Kasumi-1 (cell line): ENCODE results near the gene CACNA1I.
"Not testable (repeated sequence)": the region's sequence is repeated elsewhere in the genome, so short reads cannot be mapped to it uniquely, and the experiment has no call there.

Experiments used
- DNase-seq, 2 experiments: peaks; one replicate each; lab custom pipeline; 2025; lab: John Stamatoyannopoulos, UW

The CACNA1I gene

GRCh38 chr22:39570665-39571064 is at the start of gene CACNA1I:
Gene CACNA1I, plus strand, starts transcription at chr22:39570753. Its CDS starts 0 bp downstream, at chr22:39570753.
- no peak for DNase-seq

- DNase-seq: not testable (repeated sequence)
These were observed 49.3 kb upstream of the CACNA1I start for GRCh38 chr22:39521106-39521885.

- not testable (repeated sequence) for DNase-seq
These were observed 48.5 kb upstream of the CACNA1I start for GRCh38 chr22:39522091-39522490.

GRCh38 chr22:39522567-39523300 is 47.8 kb upstream of the CACNA1I start:
- DNase-seq: peak in 1 of 2 experiments; percentile 55

- DNase-seq: no peak
These were observed 46.3 kb upstream of the CACNA1I start for GRCh38 chr22:39524089-39524752.

- no peak for DNase-seq
These were observed 45.5 kb upstream of the CACNA1I start for GRCh38 chr22:39524753-39525657.

- no peak for DNase-seq
These were observed 44.9 kb upstream of the CACNA1I start for GRCh38 chr22:39525658-39525975.

- peak; percentile 38 to 49 for DNase-seq
These were observed 43.8 kb upstream of the CACNA1I start for GRCh38 chr22:39526736-39527171.

GRCh38 chr22:39527481-39527961 is 43.0 kb upstream of the CACNA1I start:
- DNase-seq: no peak

- DNase-seq: no peak
These were observed 42.4 kb upstream of the CACNA1I start for GRCh38 chr22:39528080-39528661.

GRCh38 chr22:39528681-39529486 is 41.7 kb upstream of the CACNA1I start:
- peak; percentile 88 to 93 for DNase-seq

- DNase-seq: no peak
These were observed 41.1 kb upstream of the CACNA1I start for GRCh38 chr22:39529487-39529851.

- DNase-seq: no peak
These were observed 40.4 kb upstream of the CACNA1I start for GRCh38 chr22:39530116-39530515.

- DNase-seq: peak; percentile 82 to 83
These were observed 39.7 kb upstream of the CACNA1I start for GRCh38 chr22:39530692-39531331.

- DNase-seq: peak; percentile 100
These were observed 38.1 kb upstream of the CACNA1I start, which contains the start of gene RPS19BP1 for GRCh38 chr22:39532215-39533073. Gene RPS19BP1, minus strand, starts transcription at chr22:39532748. Its CDS starts 10 bp downstream, at chr22:39532738.

- DNase-seq: no peak
These were observed 36.5 kb upstream of the CACNA1I start for GRCh38 chr22:39534092-39534506.

GRCh38 chr22:39534591-39535356 is 35.8 kb upstream of the CACNA1I start:
- DNase-seq: peak; percentile 33 to 44

- no peak for DNase-seq
These were observed 35.2 kb upstream of the CACNA1I start for GRCh38 chr22:39535357-39535725.
